K562 (cell line): ENCODE data around the gene NTRK2. TPM values are rescaled to one million over a fixed set of nuclear protein-coding genes. Genes with fewer than 3 reads are reported as not detected.

Experiments used
- ATAC-seq: fragments of 200-7000 bp; cut with Tn5 transposase; 3 replicates; pipeline ENCODE4 v1.9.1; 2020; ENCODE audit warnings: moderate library complexity
- BruUV-seq: library from RNA; stranded (reverse); fragments of 400-500 nt; replicated peaks from 2 replicates; lab custom pipeline; 2021; lab: Mats Ljungman, UMichigan
- CTCF ChIA-PET: fragments of 300-600 bp; formaldehyde crosslinking; extraction: SDS; loops from one replicate; lab custom pipeline; 2021; ENCODE audit warnings: low intra/inter-chr PET ratio; lab: Yijun Ruan, JAX
- POLR2A ChIA-PET: fragments of 300-600, 350-650 bp; sonication (Branson Sonifier 250); formaldehyde crosslinking; extraction: SDS; loops from one replicate; lab custom pipeline; 2021; ENCODE audit warnings: antibody characterized with exemption, inconsistent platforms; lab: Yijun Ruan, JAX
- DNase-seq, 4 experiments: peaks; one replicate each; pipeline versions ENCODE4 v3.0.0 to v3.0.0-alpha.2; 2011 to 2018; ENCODE audit warnings: low spot score in 3 of 4, mixed read lengths in 3 of 4; ENCODE audit errors: extremely low read depth in 1 of 4
- FAIRE-seq: peaks from 2 replicates; lab custom pipeline; 2011; peaks lifted over from hg19 to GRCh38; lab: Jason Lieb, UNC
- H2AFZ ChIP-seq: 2 replicates; pipeline ENCODE4 v1.6.0; 2011; ENCODE audit warnings: low read depth, low read length, control low read depth, inconsistent platforms
- H3K27ac ChIP-seq: fragments of 200-600 bp; 3 replicates; pipeline ENCODE4 v1.8.0; 2011; ENCODE audit warnings: low read depth, mild to moderate bottlenecking, control low read depth, inconsistent platforms, low read length, moderate library complexity, mixed read lengths; ENCODE audit errors: extremely low read depth
- H3K27me3 ChIP-seq, 2 experiments: fragments of 300-600 bp in 1 of 2; 2 replicates in 1 of 2; 3 replicates in 1 of 2; pipeline versions ENCODE4 v1.6.0 to v1.8.0; 2011; ENCODE audit warnings: inconsistent platforms in 2 of 2, low read length in 2 of 2, mild to moderate bottlenecking in 1 of 2, mixed read lengths in 1 of 2, moderate library complexity in 1 of 2; ENCODE audit not compliant: control insufficient read depth in 2 of 2, insufficient read depth in 2 of 2
- H3K36me3 ChIP-seq: fragments of 300-600 bp; 3 replicates; pipeline ENCODE4 v1.8.0; 2011; ENCODE audit warnings: mild to moderate bottlenecking, low read length, inconsistent platforms; ENCODE audit not compliant: control insufficient read depth, insufficient read depth
- H3K4me1 ChIP-seq, 2 experiments: fragments of 200-600 bp in 1 of 2; replicated peaks in 1 of 2; 2 replicates in 1 of 2; 3 replicates in 1 of 2; pipeline versions ENCODE4 v1.5.1 to v1.8.0; 2011; ENCODE audit warnings: inconsistent platforms in 2 of 2, low read length in 2 of 2, mild to moderate bottlenecking in 1 of 2, mixed read lengths in 1 of 2, moderate library complexity in 1 of 2; ENCODE audit not compliant: control insufficient read depth in 2 of 2, insufficient read depth in 2 of 2
- H3K4me2 ChIP-seq: 2 replicates; pipeline ENCODE4 v1.6.1; 2011; ENCODE audit warnings: low read length, control low read depth, inconsistent platforms, mixed read lengths; ENCODE audit not compliant: insufficient read depth
- H3K4me3 ChIP-seq: fragments of 200-600 bp; sonication (generic), shearing (Covaris generic); 2 replicates; pipeline ENCODE4 v1.5.1; 2016; ENCODE audit warnings: control low read depth, inconsistent platforms
- H3K79me2 ChIP-seq: fragments of 200-600 bp; 3 replicates; pipeline ENCODE4 v1.8.0; 2011; ENCODE audit warnings: low read length, inconsistent platforms; ENCODE audit not compliant: control insufficient read depth, insufficient read depth
- H3K9ac ChIP-seq, 2 experiments: 2 replicates each; pipeline versions ENCODE4 v1.6.0 to v1.6.1; 2011; ENCODE audit warnings: low read depth in 2 of 2, low read length in 2 of 2, control low read depth in 1 of 2, inconsistent platforms in 1 of 2, mild to moderate bottlenecking in 1 of 2, mixed read lengths in 1 of 2; ENCODE audit not compliant: insufficient read depth in 1 of 2
- H3K9me1 ChIP-seq: one replicate; pipeline ENCODE4 v1.6.0; 2011; ENCODE audit warnings: inconsistent platforms, mild to moderate bottlenecking, low read length, moderate library complexity; ENCODE audit not compliant: control insufficient read depth, insufficient read depth
- H3K9me3 ChIP-seq: replicated peaks from 2 replicates; pipeline ENCODE4 v1.5.1; 2011; ENCODE audit warnings: low read depth, low read length, inconsistent platforms; ENCODE audit not compliant: control insufficient read depth, insufficient read depth
- H4K20me1 ChIP-seq: replicated peaks from 2 replicates; pipeline ENCODE4 v1.6.1; 2011; ENCODE audit warnings: low read length, inconsistent platforms, mixed read lengths; ENCODE audit not compliant: control insufficient read depth, insufficient read depth
- CEBPG ChIP-seq, 3 experiments: fragments of 200-800 bp in 1 of 3; sonication (Bioruptor generic) in 1 of 3; sonication (generic) in 1 of 3; formaldehyde crosslinking in 1 of 3; IDR thresholded peaks in 2 of 3; conservative IDR thresholded peaks in 1 of 3; 2 replicates each; pipeline versions ENCODE4 v1.6.1 to v1.8.0; 2016 to 2022; ENCODE audit warnings: missing compliant biosample characterization in 2 of 3, missing genetic modification characterization in 2 of 3, mild to moderate bottlenecking in 1 of 3, missing genetic modification reagents in 1 of 3
- EZH2 ChIP-seq: IDR thresholded peaks from 2 replicates; pipeline ENCODE4 v1.6.1; 2012; ENCODE audit warnings: low read depth, mild to moderate bottlenecking, inconsistent platforms, low read length, borderline replicate concordance
- HLTF ChIP-seq: fragments of 450-650 bp; IDR thresholded peaks from 2 replicates; pipeline ENCODE4 v1.6.1; 2016
- NKRF ChIP-seq: fragments of 450-650 bp; IDR thresholded peaks from 2 replicates; pipeline ENCODE4 v1.6.1; 2016; ENCODE audit warnings: borderline replicate concordance
- RBBP5 ChIP-seq: fragments of 200-600 bp; sonication (generic); IDR thresholded peaks from 2 replicates; pipeline ENCODE4 v1.6.1; 2012; ENCODE audit warnings: borderline replicate concordance, mild to moderate bottlenecking, low read length, control low read depth, inconsistent platforms; ENCODE audit not compliant: insufficient read depth, poor library complexity, severe bottlenecking
- WGBS: fragments of 100-300 bp; shearing (Covaris generic); methylation state at CpG from one replicate; pipeline ENCODE4 v1.1.6; 2016; ENCODE audit warnings: low coverage, mixed read lengths; ENCODE audit not compliant: insufficient coverage; ENCODE audit errors: missing lambda C conversion rate; 5-methylcytosine and 5-hydroxymethylcytosine counted together
- in situ Hi-C: fragments of 300-500 bp; cut with MboI; formaldehyde crosslinking; loops from 4 replicates; pipeline ENCODE4 v1.15.0; 2018; ENCODE audit warnings: inconsistent platforms, mixed read lengths
- intact Hi-C: fragments of 100-400 bp; cut with micrococcal nuclease; formaldehyde crosslinking; loops from 2 replicates; pipeline ENCODE4 v1.14.2; 2022
- polyA plus RNA-seq, 8 experiments: library from polyadenylated mRNA; depleted of rRNA in 4 of 8; stranded (reverse) in 5 of 8; unstranded in 3 of 8; fragments of >200 nt; fragmentation: Nextera tagmentation in 2 of 8; fragmentation: Illumina TruSeq in 1 of 8; extraction: Ambion mirVana in 2 of 8; extraction: Trizol in 1 of 8; gene quantifications; 2 replicates each; pipeline versions ENCODE4 v1.2.1 to v1.2.3, GENCODE V29; 2011 to 2014; ENCODE audit warnings: inconsistent platforms in 1 of 8, missing spikeins in 1 of 8
- total RNA-seq, 7 experiments: library from RNA; depleted of rRNA in 6 of 7; stranded (reverse); fragments of >200 nt in 6 of 7; fragmentation: Illumina TruSeq in 2 of 7; extraction: Trizol in 2 of 7; gene quantifications; 2 replicates each; pipeline versions ENCODE4 v1.2.1 to v1.2.3, GENCODE V29; 2011 to 2021; ENCODE audit warnings: low replicate concordance in 1 of 7

The NTRK2 gene
- total and polyA plus RNA-seq, 9 of the 15 experiments (the other 6 are each of a cell fraction or from before 2014, with no cell fraction given), result not detected

DNA sequence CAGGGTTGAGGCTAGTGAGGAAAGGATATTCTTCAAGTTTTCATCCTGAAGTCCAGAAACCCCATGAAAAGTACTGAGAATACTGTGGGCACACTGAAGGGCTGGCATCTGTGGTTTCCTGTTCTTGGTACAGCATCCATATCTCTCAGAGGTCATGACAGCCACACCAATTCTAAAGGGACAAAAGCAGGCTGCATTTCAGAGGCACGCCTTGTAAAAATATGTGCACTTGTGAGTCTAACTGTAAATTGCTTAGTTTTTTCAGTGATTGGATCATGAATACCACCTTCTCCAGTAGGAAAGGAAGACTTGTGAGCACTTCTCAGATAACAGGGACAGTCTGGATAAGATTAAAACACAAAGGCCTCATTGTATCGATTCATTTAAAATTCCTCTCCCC, 230.9 kb downstream of the NTRK2 start:
- Histone ChIP-seq H3K9me3 (no peaks in the 10 kb centered on the region), H3K27me3 (no peaks in the 10 kb centered on the region), H3K4me2 (no peak overlapping the region), H4K20me1 (no peaks in the 10 kb centered on the region), H3K36me3 (no peaks in the 10 kb centered on the region), H3K4me3 (no peak overlapping the region), H3K9me1 (no peaks in the 10 kb centered on the region), H3K79me2 (no peaks in the 10 kb centered on the region), H3K4me1 (no peaks in the 10 kb centered on the region), H2AFZ (no peak overlapping the region), H3K27ac (no peak overlapping the region), H3K9ac (no peak overlapping the region)
- TF ChIP-seq RBBP5, result no peak
- no peak for TF ChIP-seq EZH2
- no peak for TF ChIP-seq CEBPG (CRISPR knock-in tag; IDR thresholded peaks at IDR 0.05)
- no peak for TF ChIP-seq CEBPG (tag; conservative IDR thresholded peaks at IDR 0.05 in 1 of 2, IDR thresholded peaks at IDR 0.05 in 1 of 2)
- no peak for TF ChIP-seq NKRF
- TF ChIP-seq HLTF, result no peak
- ChIA-PET POLR2A (no interaction called here), CTCF (no interaction called here)
- ATAC-seq (no peak), FAIRE-seq (no peak), DNase-seq (no peak)
- in situ Hi-C loops (no loop called here), intact Hi-C loops (no loop called here)
- no TSS peak for BruUV-seq
- 0% methylated on average over 2 of the region's 2 CpGs for WGBS
